GM18858 (cell line): ENCODE results near the gene MGLL.

ENCODE experiments used
- ATAC-seq: cut with Tn5 transposase; IDR thresholded peaks from one replicate; pipeline ENCODE4 v1.9.1; 2021; ENCODE audit not compliant: unreplicated experiment

MGLL gene

GRCh38 chr3:127814325-127814781 is 8.0 kb downstream of the MGLL start:
- ATAC-seq: no peak

DNA sequence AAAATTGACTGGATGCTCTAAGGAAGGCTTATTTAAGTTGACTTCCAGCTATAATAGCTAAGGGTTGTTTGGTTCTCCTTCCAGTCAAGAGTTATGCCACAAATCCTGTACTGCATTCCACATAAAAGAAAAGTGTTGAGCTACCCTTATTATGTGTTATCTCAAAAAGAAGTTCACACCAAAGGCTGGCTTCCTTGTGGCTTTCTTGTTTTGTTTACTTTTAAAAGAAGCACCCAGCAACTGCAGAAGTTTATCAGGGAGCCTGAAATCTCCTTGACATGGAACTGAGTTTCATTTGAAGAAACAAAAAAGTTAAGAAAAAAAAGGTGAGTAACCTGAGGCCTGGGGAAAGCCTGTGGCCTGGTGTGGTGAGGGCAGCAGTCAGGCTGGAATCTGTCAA is 10.2 kb downstream of the MGLL start:
- no peak for ATAC-seq

DNA sequence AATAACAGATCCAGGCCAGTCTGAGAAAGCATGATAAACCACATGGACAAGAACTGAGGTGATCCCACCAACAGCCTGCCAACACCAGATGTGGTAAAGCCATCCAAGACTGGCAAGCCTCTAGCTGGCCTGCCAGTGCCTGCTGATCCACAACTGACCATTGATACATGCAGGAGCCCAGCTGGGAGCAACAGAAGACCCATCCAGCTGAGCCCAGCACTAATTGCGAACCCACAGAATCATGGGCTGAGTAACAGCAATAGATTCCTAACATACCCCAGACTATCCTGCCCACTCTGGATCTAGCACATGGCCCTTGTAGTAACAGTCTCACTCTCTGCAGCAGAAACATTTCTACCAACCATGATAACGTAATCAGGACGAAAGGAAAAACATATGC is 10.6 kb downstream of the MGLL start:
- ATAC-seq: no peak

DNA sequence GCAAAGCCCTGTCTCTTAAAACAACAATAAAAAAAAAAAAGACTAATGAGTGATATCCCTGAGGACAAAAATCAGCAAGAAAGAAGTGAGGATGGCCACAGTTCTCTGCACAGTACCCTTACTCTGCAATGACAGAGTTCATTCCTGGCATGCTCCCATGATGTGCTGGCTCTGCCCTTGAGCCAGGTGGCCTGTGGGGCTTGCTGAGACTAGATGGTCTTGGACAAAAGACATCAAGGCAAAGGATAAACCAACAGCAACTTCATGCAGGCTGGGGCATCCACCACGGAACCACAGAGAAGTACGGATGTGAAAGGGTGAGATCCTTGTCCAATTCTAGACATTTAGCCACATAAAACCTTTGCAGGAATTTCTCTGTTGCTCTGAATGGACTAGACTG is 12.7 kb downstream of the MGLL start:
- ATAC-seq: no peak

- no peak for ATAC-seq
Observed at GRCh38 chr3:127809211-127809610, 13.1 kb downstream of the MGLL start.

- ATAC-seq: peak; percentile 50
Observed at GRCh38 chr3:127808197-127808596, 14.1 kb downstream of the MGLL start.

DNA sequence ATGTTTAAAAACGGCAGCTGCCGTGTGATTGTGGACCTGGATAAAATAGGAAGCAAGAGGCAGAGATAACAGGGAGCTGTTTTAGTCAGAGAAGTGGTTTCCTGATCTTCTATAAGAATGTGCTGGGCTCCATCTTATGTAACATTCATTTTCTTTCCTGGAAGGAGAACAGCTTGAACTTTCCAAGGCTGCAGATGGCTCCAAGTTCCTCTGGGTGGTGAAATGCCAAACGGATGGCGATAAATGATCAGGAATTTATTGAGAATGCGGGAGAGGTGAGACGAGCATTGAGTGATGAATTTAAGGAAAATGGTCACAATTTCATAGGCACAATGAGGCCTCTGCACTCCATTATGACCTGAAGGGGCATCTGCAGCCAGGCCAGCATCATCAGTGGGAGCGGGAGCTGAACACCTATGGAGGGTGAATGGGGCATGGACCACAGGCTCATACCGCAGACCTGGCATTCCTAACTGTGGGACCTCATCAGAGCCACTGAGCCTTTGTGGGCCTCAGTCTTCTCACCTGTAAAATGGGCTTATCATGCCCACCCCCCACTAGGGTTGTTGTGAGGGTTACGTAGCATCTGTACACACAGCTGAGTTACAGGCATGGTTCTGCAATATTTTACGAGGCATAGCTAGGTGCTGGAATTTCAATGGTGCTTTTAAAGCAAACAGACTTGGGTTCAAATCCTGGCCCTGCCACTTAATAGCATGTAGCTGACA is 17.1 kb downstream of the MGLL start:
- no peak for ATAC-seq

DNA sequence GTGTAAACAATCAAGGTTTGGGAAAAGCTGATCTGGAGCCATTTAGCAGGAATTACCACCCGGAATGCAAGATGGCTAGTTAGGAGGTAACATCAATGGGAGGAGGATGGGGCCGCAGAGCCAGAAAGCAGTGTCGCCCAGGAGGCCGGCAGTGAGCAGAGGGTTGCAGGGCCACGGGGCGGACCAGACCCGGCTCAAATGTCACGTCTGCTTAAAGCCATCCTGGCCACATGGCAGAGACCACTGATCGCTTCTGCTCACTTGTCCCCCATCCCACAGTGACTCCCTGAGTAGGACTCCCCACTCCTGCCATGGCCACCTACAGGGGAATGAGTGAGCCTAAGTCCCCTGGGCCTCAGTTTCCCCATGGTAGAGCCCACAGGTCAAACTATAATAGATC is 18.2 kb downstream of the MGLL start:
- no peak for ATAC-seq

- ATAC-seq: no peak
Observed at GRCh38 chr3:127803619-127804018, 18.7 kb downstream of the MGLL start.

DNA sequence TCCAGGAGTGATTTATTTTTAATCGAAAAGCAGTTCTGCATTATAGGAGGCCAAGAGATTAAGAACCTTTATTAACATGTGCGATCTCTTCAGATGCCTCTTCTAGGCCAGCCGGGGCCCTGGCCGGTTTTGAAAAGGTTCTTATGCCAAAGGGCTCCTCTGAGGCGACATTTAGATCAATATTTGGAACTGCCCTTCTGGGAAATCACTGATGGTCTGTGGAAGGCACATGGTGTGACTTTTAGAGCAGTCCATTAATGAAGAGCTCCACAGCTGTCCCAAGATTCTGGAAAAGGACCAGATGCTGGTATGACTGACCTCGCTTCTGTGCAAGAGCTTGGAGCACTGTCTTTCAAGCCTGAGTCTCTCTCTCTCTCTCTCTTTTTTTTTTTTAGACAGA is 19.7 kb downstream of the MGLL start:
- ATAC-seq: no peak

GRCh38 chr3:127801731-127802313 is 20.5 kb downstream of the MGLL start:
- ATAC-seq: no peak

- ATAC-seq: peak; percentile 40
Observed at GRCh38 chr3:127800508-127800907, 21.8 kb downstream of the MGLL start.

DNA sequence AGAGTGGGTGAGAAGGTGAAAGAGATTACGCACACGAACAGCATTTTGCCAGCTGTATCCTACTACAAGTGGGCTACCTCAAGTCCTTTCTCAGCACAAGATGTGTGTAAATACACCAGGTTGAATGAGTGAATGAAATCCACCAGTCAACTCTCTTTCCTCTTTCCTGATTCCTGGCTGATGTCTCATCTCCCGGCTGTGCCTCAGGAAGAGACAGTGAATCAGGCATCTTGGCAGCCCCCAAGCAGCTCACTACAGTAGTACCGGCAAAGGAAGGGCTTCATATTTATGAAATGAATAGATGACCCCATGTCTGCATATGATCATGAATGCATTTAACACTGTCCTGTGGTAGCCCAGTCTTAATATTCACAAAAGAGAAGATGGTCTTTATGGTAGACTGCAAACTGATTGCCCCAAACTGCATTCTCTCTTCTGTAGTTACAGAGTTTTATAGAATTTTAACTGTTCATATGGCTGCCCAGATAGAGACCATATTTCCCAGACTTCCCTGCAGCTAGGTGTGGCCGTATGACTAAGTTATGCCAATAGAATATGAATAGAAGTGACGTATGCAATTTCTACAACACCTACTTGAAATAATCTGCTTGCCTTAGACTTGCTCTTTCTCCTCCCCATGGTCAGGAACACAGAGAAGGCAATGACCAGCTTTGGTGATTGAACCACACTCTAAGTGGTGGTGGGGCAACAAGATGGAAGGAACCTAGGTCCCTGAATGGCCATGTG is 22.7 kb downstream of the MGLL start:
- no peak for ATAC-seq

GRCh38 chr3:127798716-127799115 is 23.6 kb downstream of the MGLL start:
- no peak for ATAC-seq

- no peak for ATAC-seq
Observed at GRCh38 chr3:127796831-127797150, 25.5 kb downstream of the MGLL start.

GRCh38 chr3:127796045-127796830 is 26.1 kb downstream of the MGLL start:
- no peak for ATAC-seq

GRCh38 chr3:127794972-127795371 is 27.3 kb downstream of the MGLL start:
- ATAC-seq: no peak

DNA sequence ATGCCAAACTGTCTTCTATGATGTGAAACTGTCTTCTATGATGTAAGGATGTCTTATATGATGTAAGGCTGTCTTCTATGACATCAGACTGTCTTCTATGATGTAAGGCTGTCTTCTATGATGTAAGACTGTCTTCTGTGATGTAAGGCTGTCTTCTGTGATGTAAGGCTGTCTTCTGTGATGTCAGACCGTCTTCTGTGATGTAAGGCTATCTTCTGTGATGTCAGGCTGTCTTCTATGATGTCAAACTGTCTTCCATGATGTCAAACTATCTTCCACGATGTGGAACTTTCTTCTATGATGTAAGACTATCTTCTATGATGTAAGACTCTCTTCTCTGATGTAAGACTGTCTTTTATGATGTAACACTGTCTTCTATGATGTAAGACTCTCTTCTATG is 27.9 kb downstream of the MGLL start:
- ATAC-seq: no peak

DNA sequence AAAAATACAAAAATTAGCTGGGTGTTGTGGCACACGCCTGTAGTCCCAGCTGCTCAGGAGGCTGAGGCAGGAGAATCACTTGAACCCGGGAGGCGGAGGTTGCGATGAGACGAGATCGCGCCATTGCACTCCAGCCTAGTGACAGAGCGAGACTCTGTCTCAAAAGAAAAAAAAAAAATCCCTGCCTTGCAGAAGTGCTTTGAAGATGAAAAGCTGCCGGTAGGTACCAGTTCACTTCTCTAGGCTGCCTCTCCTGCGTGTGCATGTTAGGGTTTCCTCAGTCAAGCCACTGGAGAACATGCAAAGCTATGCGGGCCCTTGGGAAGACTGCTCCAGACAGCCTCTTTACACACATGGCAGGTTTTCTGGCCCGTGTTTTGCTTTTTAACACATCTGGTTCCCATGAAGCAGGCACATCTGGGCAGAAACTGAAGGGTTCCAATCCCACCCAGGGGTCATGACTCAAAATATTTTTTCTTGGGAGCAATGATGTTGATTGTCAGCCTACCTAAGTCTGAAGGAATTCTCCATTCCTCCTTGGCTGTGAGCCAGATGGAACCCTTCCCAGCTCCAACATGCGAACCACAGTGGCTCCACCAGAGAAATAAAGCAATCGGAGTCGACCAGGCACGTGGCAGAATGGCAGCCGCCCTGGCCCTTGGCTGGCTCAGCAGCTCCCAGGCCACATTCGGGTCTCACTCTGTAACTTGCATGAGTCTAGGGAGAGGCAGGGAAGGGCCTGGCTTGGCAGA is 29.6 kb downstream of the MGLL start:
- no peak for ATAC-seq

DNA sequence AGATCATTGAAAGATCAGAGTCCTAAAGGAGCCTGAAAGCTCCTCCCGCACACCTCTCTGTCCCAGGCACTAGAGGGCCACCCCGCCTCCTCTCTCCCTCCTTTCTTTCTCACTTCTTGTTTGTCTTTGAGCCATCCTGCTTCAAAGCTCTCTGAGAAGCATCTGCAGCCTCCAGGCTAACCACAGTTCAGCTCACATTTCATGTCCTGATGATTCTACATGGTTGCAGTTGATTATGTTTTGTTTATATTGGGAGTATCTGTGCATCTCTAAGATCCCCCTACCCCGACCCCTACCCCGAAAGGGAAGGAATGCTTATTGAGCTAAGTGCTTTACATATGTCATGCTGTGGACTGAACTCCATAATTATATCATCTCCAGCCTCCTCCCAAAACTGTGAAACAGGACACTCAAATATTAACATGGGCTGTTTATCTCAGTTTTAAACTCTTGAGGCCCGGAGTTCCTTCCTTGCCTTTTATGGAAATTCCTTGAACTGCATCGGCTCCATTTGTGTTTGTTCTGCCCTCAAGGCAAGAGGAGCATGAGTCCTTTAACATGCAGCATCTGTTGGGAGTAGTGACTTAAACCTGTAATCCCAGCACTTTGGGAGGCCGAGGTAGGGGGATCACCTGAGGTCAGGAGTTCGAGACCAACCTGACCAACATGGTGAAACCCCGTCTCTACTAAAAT is 30.9 kb downstream of the MGLL start:
- ATAC-seq: peak; percentile 92
